SH-SY5Y (cell line): ENCODE data around the gene TBX22.

Source experiments
- GATA2 ChIP-seq: IDR thresholded peaks from 2 replicates; pipeline ENCODE4 v1.6.1; 2011; ENCODE audit warnings: mild to moderate bottlenecking, low read depth, low read length
- GATA3 ChIP-seq: IDR thresholded peaks from 2 replicates; pipeline ENCODE4 v1.6.1; 2011; ENCODE audit warnings: low read depth, mild to moderate bottlenecking, low read length, moderate library complexity

DNA sequence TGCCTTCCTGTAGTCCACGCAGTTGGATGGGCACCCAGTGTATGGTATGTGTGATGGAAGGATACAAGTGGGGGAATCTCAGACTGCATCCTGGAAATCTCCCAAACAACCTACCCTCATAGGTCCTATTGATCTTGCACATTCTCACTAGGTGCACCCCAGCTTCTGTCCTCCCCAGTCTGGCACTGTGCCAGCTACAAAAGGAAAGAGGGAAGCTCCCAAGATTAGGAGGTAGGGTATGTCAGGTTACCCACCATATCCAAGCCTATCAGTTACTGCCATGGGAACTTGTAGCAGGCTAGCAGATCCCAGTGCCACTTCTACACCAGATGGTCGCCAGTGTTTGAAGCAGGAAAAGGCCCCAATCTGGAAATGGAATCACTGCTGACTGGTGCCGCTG, 11.6 kb downstream of the TBX22 start:
- no peak for TF ChIP-seq GATA2
- TF ChIP-seq GATA3 = no peak
